GM20000 (cell line): Measurements from ENCODE around the gene LY6G6D.

Experiments
- DNase-seq: peaks from one replicate; pipeline ENCODE4 v3.0.0; 2012; ENCODE audit warnings: low spot score
- TF ChIP-seq, protein P1 (sequence below): IDR thresholded peaks from 2 replicates; pipeline ENCODE4 v1.5.1; 2012; ENCODE audit warnings: mild to moderate bottlenecking, control low read depth; ENCODE audit errors: extremely low read depth, missing control alignments

The LY6G6D gene

DNA sequence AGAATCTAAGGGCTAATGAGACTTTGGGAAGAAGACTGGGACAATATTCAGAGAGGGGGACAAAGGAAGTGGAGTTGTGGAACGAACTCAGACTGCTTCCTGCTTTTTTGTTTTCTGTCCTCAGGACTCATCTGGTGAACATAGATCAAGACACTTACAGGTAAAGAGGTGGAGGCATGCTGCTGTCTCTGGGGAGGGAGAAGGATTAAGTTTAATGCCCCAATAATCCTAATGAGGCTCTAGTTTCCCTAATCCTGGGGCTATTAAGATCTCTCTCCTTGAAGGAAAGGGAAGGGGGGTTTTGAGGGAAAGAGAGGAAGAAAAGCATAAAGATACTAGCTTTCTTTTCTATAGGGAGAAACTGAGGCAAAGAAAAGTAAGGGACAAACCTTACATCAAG is 29.3 kb downstream of the LY6G6D start:
- DNase-seq: no peak
- TF ChIP-seq, protein P1, sequence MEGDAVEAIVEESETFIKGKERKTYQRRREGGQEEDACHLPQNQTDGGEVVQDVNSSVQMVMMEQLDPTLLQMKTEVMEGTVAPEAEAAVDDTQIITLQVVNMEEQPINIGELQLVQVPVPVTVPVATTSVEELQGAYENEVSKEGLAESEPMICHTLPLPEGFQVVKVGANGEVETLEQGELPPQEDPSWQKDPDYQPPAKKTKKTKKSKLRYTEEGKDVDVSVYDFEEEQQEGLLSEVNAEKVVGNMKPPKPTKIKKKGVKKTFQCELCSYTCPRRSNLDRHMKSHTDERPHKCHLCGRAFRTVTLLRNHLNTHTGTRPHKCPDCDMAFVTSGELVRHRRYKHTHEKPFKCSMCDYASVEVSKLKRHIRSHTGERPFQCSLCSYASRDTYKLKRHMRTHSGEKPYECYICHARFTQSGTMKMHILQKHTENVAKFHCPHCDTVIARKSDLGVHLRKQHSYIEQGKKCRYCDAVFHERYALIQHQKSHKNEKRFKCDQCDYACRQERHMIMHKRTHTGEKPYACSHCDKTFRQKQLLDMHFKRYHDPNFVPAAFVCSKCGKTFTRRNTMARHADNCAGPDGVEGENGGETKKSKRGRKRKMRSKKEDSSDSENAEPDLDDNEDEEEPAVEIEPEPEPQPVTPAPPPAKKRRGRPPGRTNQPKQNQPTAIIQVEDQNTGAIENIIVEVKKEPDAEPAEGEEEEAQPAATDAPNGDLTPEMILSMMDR: no peak

DNA sequence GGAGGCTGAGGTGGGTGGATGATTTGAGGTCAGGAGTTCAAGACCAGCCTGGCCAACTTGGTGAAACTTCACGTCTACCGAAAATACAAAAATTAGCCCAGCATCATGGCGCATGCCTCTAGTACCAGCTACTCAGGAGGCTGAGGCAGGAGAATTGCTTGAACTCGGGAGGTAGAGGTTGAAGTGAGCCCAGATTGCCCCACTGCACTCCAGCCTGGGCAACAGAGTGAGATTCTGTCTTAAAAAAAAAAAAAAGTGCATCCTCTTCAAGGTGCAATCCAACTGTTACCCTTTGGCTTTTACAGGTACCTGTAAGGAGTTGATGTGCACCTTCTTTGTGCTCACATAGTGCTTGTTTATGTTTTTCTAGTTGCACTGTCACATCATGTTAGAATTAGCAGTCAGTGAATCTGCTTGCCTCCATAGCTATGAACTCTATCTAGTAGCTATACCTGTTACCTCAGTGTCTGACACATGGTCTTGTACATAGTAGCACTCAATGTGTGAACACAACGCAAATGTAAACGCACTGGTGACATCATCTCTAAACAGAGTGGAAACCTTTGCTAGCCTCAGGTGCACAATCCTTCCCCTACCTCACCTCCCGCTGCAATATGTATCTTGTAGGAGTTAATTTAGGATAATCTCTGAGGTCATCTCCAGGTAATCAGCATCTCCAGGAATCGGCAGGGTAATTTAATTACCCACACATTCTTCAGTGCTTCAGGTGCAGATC is 34.3 kb downstream of the LY6G6D start:
- DNase-seq: no peak
- TF ChIP-seq, protein P1: no peak

DNA sequence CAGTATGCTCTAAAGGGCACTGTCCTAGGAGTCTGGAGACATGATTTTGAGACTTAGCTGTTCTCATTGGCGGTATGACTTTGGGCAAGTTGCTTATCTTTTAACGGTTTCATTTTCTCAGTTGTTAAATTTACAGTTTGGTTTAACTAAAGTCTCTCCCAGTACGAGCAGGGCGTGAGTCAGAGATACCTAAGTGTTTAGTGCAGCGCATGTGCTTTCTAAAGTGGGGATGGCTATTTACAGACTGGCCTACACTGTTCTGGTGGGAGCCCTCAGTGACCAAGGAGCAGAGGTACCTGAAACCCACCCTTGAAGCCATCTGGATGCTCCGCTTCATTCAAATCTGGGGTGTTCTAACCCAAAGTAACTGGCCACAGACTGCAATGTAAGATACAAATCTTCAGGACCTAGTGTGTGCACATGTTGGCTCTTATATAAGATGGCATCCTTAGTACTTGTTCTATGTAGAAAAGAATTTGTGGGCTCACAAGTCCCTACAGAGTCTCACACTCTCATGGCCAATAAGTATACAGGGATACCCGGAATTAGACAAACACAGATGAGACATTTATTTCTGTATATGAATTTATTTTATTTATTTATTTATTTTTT is 35.4 kb downstream of the LY6G6D start:
- TF ChIP-seq, protein P1: no peak
- DNase-seq: no peak

DNA sequence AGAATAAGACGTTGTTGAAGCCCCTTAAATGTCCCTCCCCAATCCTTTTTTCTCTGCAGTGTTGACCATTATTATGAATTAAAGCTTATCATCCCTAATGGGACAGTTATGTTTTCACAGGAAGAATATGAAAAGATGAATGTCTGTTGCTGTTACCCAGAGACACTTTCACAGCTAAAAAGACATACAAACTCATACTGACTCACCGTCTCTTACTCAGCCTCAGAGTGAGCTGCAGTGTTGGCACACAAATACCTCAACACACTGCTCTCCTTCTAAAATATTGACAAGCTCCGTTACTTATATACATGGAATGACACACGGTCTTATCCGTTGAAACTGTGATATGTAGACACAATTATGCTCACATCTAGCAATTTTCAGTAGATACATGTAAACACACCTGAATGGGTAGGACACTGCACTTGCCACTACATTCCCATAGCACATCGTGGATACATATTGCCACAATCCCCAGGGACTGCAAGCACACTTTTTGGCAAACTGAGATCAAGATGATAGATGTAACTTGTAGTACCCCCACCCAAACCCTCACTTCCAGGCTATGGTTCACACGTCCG is 37.7 kb downstream of the LY6G6D start:
- TF ChIP-seq, protein P1: no peak
- DNase-seq: no peak

DNA sequence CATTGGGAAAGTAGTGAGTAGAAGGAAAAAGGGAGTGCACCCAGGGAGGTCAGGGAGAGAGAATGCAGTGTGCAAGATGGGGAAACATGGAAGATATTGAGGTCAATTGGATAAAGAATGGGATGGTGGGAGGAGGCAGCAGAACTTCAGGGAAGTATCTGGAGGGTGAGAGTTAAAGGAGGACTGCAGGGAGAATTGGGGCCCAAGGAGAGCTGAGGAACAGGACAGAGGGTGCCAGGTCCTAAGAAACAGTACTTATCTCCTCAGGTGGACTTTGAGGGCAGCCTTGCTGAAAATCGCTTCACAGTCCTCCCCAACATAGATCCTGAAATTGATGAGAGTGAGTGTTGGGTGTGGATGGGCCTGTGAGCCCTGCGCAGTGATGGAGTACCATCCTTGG is 43.1 kb downstream of the LY6G6D start:
- DNase-seq: no peak
- TF ChIP-seq, protein P1: no peak

DNA sequence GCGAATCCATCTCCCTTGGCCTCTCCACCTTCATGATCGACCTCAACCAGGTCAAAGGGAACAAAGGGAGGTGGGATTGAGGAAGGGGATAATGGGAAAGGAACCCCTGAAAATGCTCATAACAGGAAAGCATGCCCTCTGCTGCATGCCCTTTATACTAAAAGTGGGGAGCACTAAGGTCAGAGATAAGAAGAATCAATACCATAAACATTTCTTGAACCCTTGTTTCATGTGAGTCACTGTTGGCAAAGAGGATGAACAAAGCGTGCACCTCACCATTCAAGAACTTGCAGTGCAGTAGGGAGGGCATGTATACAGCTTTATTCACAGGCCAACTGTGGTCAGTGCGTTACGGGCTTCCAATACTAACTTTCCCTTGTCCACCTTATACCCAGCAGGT is 45.6 kb downstream of the LY6G6D start:
- no peak for DNase-seq
- TF ChIP-seq, protein P1: no peak

DNA sequence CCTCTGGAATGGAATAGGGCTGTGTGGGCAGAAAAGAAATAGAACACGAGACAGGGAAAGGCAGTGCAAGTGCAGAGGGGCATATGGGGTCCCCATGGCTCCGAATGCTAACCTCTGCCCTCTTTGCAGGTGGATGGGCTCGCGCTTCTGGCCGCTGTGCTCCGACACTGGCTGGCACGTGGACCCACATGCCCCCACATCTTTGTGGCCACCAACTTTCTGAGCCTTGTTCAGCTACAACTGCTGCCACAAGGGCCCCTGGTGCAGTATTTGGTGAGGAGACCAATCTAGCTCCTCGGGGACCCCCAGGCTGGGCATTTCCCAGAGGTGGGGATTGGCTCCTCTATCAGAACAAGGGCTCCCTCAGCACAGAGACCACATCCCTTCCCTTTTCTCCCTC is 46.2 kb downstream of the LY6G6D start:
- TF ChIP-seq, protein P1: no peak
- DNase-seq: no peak
